Measurements from ENCODE around the gene MARCKSL1. TPM values are rescaled to one million over a fixed set of nuclear protein-coding genes. Genes with fewer than 3 reads are reported as not detected.
A peak's percentile ranks its signal among the peaks of the same experiment; 100 is the strongest.

MARCKSL1 gene
- total and polyA plus RNA-seq, 2 of the 8 experiments (the other 6 are each of a cell fraction or from before 2014, with no cell fraction given): 536 to 558 TPM

DNA sequence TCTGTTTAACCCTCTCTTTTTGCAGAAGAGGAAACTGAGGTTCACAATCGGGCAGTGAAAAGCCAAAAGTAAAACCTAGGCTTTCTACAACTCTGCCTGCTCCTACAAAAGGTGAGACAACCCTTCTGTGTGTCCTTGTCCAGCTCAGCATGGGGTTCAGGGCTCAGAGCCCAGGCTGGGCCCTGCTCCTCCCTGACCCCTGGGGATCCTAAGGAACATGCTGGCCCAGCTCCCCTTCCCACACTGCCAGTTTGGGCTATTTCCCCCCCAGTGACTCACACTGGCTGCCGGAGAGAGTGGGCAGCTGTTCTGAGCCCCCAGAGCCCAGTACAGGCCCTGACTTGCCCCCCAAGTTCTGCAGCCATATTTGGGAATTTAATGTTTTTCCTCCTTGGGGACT is 17.4 kb upstream of the MARCKSL1 start:
- H2BK5ac ChIP-seq (ENCODE audit: low read depth, low read length): no peak overlapping the region
- peaks cover 0 to 9% (median 3%) of the 10 kb centered on the region in 4 experiments; a peak in 5 of 7 replicates for H3K4me1 ChIP-seq (replicated peaks in 1 of 4; ENCODE audit: control insufficient read depth in 3 of 4, insufficient read depth in 4 of 4, low read length in 3 of 4)
- no peak overlapping the region for H3K23ac ChIP-seq (ENCODE audit: insufficient read length)
- H4K5ac ChIP-seq (ENCODE audit: insufficient read length, low read depth, low read length): no peak overlapping the region
- peaks cover 6% of the 10 kb centered on the region; the same call in 1 of the 2 replicates for H3K23me2 ChIP-seq (ENCODE audit: low read depth, low read length)
- H3K56ac ChIP-seq (replicated peaks; ENCODE audit: insufficient read length, low read depth, low read length): no peak overlapping the region
- no peak overlapping the region for H3K14ac ChIP-seq (ENCODE audit: insufficient read length)
- no peak overlapping the region for H4K91ac ChIP-seq (replicated peaks; ENCODE audit: insufficient read length, low read length)
- 0 out of 4 replicates have a peak overlapping the region, but pooled peaks of 1 of the 2 experiments have one; percentile 4 for H3K4me2 ChIP-seq (ENCODE audit: insufficient read depth in 1 of 2, low read depth in 2 of 2, low read length in 2 of 2)
- no peak overlapping the region for H2BK20ac ChIP-seq (ENCODE audit: low read length)
- FAIRE-seq (no peak), DNase-seq (ENCODE audit: low read depth in 1 of 2, low spot score in 2 of 2) (no peak)
- 77% methylated on average over 2 of the region's 2 CpGs; no CpG with 5 or more reads in 1 of the 2 experiments for WGBS, 2 experiments (ENCODE audit: extremely low coverage in 1 of 2, insufficient coverage in 1 of 2, insufficient read length in 1 of 2, insufficient replicate concordance in 2 of 2, low coverage in 1 of 2, low lambda C conversion rate in 2 of 2, missing lambda C conversion rate in 1 of 2)
- no peak overlapping the region for H2AK5ac ChIP-seq (ENCODE audit: low read depth, low read length)
- no peak for TF ChIP-seq PHF8 (conservative IDR thresholded peaks at IDR 0.05; ENCODE audit: low read depth, low read length)
- TF ChIP-seq, protein P1, sequence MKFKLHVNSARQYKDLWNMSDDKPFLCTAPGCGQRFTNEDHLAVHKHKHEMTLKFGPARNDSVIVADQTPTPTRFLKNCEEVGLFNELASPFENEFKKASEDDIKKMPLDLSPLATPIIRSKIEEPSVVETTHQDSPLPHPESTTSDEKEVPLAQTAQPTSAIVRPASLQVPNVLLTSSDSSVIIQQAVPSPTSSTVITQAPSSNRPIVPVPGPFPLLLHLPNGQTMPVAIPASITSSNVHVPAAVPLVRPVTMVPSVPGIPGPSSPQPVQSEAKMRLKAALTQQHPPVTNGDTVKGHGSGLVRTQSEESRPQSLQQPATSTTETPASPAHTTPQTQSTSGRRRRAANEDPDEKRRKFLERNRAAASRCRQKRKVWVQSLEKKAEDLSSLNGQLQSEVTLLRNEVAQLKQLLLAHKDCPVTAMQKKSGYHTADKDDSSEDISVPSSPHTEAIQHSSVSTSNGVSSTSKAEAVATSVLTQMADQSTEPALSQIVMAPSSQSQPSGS (IDR thresholded peaks at IDR 0.05; ENCODE audit: low read length): no peak
- TF ChIP-seq, protein P2, sequence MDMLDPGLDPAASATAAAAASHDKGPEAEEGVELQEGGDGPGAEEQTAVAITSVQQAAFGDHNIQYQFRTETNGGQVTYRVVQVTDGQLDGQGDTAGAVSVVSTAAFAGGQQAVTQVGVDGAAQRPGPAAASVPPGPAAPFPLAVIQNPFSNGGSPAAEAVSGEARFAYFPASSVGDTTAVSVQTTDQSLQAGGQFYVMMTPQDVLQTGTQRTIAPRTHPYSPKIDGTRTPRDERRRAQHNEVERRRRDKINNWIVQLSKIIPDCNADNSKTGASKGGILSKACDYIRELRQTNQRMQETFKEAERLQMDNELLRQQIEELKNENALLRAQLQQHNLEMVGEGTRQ (IDR thresholded peaks at IDR 0.05; ENCODE audit: low read length): no peak
- TF ChIP-seq HDAC6 (IDR thresholded peaks at IDR 0.05; ENCODE audit: low read depth, low read length): no peak
- ChIA-PET CTCF (ENCODE audit: partially characterized antibody) (interaction anchor here (0.6 to 1.7 kb wide), 3 partner anchors 19 to 266 kb away, joined by 3 to 5 read pairs (median 4); no protein-coding TSS in a partner anchor), POLR2A (ENCODE audit: partially characterized antibody) (interaction anchor here (1.0 to 17.1 kb wide), 10 partner anchors 8 to 153 kb away, joined by 3 to 321 read pairs (median 8); partner anchors contain the start of genes CCDC28B, FAM229A, IQCC and MARCKSL1)
- no peak overlapping the region for H4K8ac ChIP-seq (ENCODE audit: extremely low read depth, insufficient read depth, low read length)
- no peaks in the 10 kb centered on the region for H3K79me1 ChIP-seq (ENCODE audit: low read depth, low read length)
- H3K79me2 ChIP-seq (ENCODE audit: control insufficient read depth in 1 of 2, insufficient read depth in 2 of 2, low read length in 2 of 2): no peaks in the 10 kb centered on the region
- peaks cover 0 to 2% of the 10 kb centered on the region in 2 experiments for H4K20me1 ChIP-seq (replicated peaks in 1 of 2; ENCODE audit: control insufficient read depth in 1 of 2, insufficient read depth in 2 of 2, low read length in 2 of 2)
- H3K27me3 ChIP-seq (replicated peaks in 1 of 4; ENCODE audit: control insufficient read depth in 3 of 4, extremely low read depth in 1 of 4, insufficient read depth in 3 of 4, low read length in 3 of 4): peaks cover 2 to 20% (median 14%) of the 10 kb centered on the region in 4 experiments
- no peak overlapping the region for H3K27ac ChIP-seq (ENCODE audit: low read depth, low read length)
- no peak overlapping the region for H3K4me3 ChIP-seq (ENCODE audit: extremely low read depth in 1 of 4, insufficient read depth in 2 of 4, low read depth in 3 of 4, low read length in 4 of 4)
- H3K9ac ChIP-seq (replicated peaks in 1 of 4; ENCODE audit: extremely low read depth in 1 of 4, low read depth in 3 of 4, low read length in 3 of 4): no peak overlapping the region
- no peak overlapping the region for H3K18ac ChIP-seq (ENCODE audit: extremely low read depth, low read length)
- H2AFZ ChIP-seq (ENCODE audit: low read length): no peak overlapping the region
- no peak overlapping the region for H2BK12ac ChIP-seq (ENCODE audit: low read depth, low read length)
- no peak overlapping the region for H3K4ac ChIP-seq (replicated peaks; ENCODE audit: insufficient read length, low read depth, low read length)
- no peak overlapping the region for H2BK15ac ChIP-seq (ENCODE audit: low read length)
- H3K36me3 ChIP-seq (ENCODE audit: control insufficient read depth in 2 of 4, insufficient read depth in 4 of 4, low read length in 3 of 4): no peaks in the 10 kb centered on the region
- no peak overlapping the region for H2BK120ac ChIP-seq (replicated peaks; ENCODE audit: low read depth, low read length)
- peaks cover 6 to 12% of the 10 kb centered on the region in 2 experiments for H3K9me3 ChIP-seq (ENCODE audit: insufficient read depth in 2 of 2, low read depth in 1 of 2, low read length in 1 of 2)

Data from H1 (cell line).